Smooth muscle cell (in vitro differentiated cells): Measurements from ENCODE around the gene DUSP22. TPM values are rescaled to one million over a fixed set of nuclear protein-coding genes. Genes with fewer than 3 reads are reported as not detected.

Experiments
- DNase-seq: peaks from one replicate; lab custom pipeline; 2025; ENCODE audit not compliant: unreplicated experiment; lab: John Stamatoyannopoulos, UW
- H2AFZ ChIP-seq: fragments of 200-600 bp; sonication (generic); 2 replicates; pipeline ENCODE4 v1.6.0; 2016; ENCODE audit warnings: antibody characterized with exemption, low read depth, mild to moderate bottlenecking
- H3F3A ChIP-seq: fragments of 200-600 bp; sonication (generic); 2 replicates; pipeline ENCODE4 v1.6.0; 2017; ENCODE audit warnings: antibody characterized with exemption, low read depth
- H3K27ac ChIP-seq: fragments of 200-600 bp; sonication (generic); 2 replicates; pipeline ENCODE4 v1.5.1; 2016; ENCODE audit warnings: low read depth, mild to moderate bottlenecking
- H3K27me3 ChIP-seq: fragments of 200-600 bp; sonication (generic); 2 replicates; pipeline ENCODE4 v1.6.1; 2016; ENCODE audit warnings: low read depth, mild to moderate bottlenecking
- H3K36me3 ChIP-seq: fragments of 200-600 bp; sonication (generic); 2 replicates; pipeline ENCODE4 v1.5.1; 2016; ENCODE audit warnings: low read depth
- H3K4me1 ChIP-seq: fragments of 200-600 bp; sonication (generic); 2 replicates; pipeline ENCODE4 v1.5.1; 2016; ENCODE audit warnings: low read depth
- H3K4me2 ChIP-seq: fragments of 200-600 bp; sonication (generic); 2 replicates; pipeline ENCODE4 v1.6.0; 2016; ENCODE audit warnings: mild to moderate bottlenecking
- H3K4me3 ChIP-seq: fragments of 200-600 bp; sonication (generic); 2 replicates; pipeline ENCODE4 v1.5.1; 2016; ENCODE audit warnings: mild to moderate bottlenecking
- H3K79me2 ChIP-seq: fragments of 200-600 bp; sonication (generic); 2 replicates; pipeline ENCODE4 v1.6.0; 2016; ENCODE audit warnings: low read depth, mild to moderate bottlenecking
- H3K9ac ChIP-seq: fragments of 200-600 bp; sonication (generic); 2 replicates; pipeline ENCODE4 v1.6.0; 2016; ENCODE audit warnings: low read depth
- H3K9me3 ChIP-seq: fragments of 200-600 bp; sonication (generic); replicated peaks from 2 replicates; pipeline ENCODE4 v1.5.1; 2016; ENCODE audit warnings: low read depth
- H4K20me1 ChIP-seq: fragments of 200-600 bp; sonication (generic); 2 replicates; pipeline ENCODE4 v1.6.0; 2016; ENCODE audit warnings: low read depth
- CTCF ChIP-seq: fragments of 200-600 bp; sonication (generic); IDR thresholded peaks from 2 replicates; pipeline ENCODE4 v1.5.1; 2017; ENCODE audit warnings: borderline replicate concordance, mild to moderate bottlenecking, antibody characterized with exemption; ENCODE audit not compliant: insufficient read depth, poor library complexity, severe bottlenecking
- WGBS: methylation state at CpG from one replicate; pipeline ENCODE4 v1.1.7; 2016; ENCODE audit warnings: low lambda C conversion rate; 5-methylcytosine and 5-hydroxymethylcytosine counted together
- polyA plus RNA-seq: library from polyadenylated mRNA; unstranded; fragments of >200 nt; fragmentation: Nextera tagmentation; extraction: Ambion mirVana; gene quantifications from 2 replicates; pipeline ENCODE4 v1.2.1, GENCODE V29; 2016
- total RNA-seq: library from RNA; depleted of rRNA; stranded (reverse); fragments of >200 nt; gene quantifications from 2 replicates; pipeline ENCODE4 v1.2.3, GENCODE V29; 2014

DUSP22 gene
- total and polyA plus RNA-seq, 2 experiments from 2014 or later, result 16.3 to 19.1 TPM

GRCh38 chr6:384898-385297 lies 92.6 kb downstream of the DUSP22 start:
- 91% methylated on average over 6 of the region's 6 CpGs for WGBS
- DNase-seq, result no peak
- H3K79me2 ChIP-seq, result no peaks in the 10 kb centered on the region
- H3K36me3 ChIP-seq, result no peaks in the 10 kb centered on the region
- H3K9ac ChIP-seq, result no peak overlapping the region
- no peak overlapping the region for H3K4me3 ChIP-seq
- no peaks in the 10 kb centered on the region for H3K4me1 ChIP-seq
- H3F3A ChIP-seq, result no peaks in the 10 kb centered on the region
- H4K20me1 ChIP-seq, result no peaks in the 10 kb centered on the region
- H3K4me2 ChIP-seq, result no peak overlapping the region
- H2AFZ ChIP-seq, result no peak overlapping the region
- H3K27me3 ChIP-seq, result peaks cover 62% of the 10 kb centered on the region
- no peak overlapping the region for H3K27ac ChIP-seq
- TF ChIP-seq CTCF, result no peak
- no peaks in the 10 kb centered on the region for H3K9me3 ChIP-seq

GRCh38 chr6:385614-386013 lies 93.3 kb downstream of the DUSP22 start:
- no peak overlapping the region for H3K9ac ChIP-seq
- no peaks in the 10 kb centered on the region for H3K9me3 ChIP-seq
- no peaks in the 10 kb centered on the region for H4K20me1 ChIP-seq
- H3K4me1 ChIP-seq, result no peaks in the 10 kb centered on the region
- no peak overlapping the region for H2AFZ ChIP-seq
- whole genome bisulfite sequencing, result 81% methylated on average over 10 of the region's 10 CpGs
- no peak overlapping the region for H3K4me2 ChIP-seq
- no peak overlapping the region for H3K27ac ChIP-seq
- no peaks in the 10 kb centered on the region for H3K79me2 ChIP-seq
- no peaks in the 10 kb centered on the region for H3K36me3 ChIP-seq
- H3K27me3 ChIP-seq, result peaks cover 67% of the 10 kb centered on the region
- no peak for TF ChIP-seq CTCF
- DNase-seq, result no peak
- no peak overlapping the region for H3K4me3 ChIP-seq
- no peaks in the 10 kb centered on the region for H3F3A ChIP-seq

- TF ChIP-seq CTCF, result no peak
- 91% methylated on average over 14 of the region's 18 CpGs for WGBS
Observed at GRCh38 chr6:386688-387266, 94.5 kb downstream of the DUSP22 start.

GRCh38 chr6:387293-387741 lies 95.0 kb downstream of the DUSP22 start:
- no peaks in the 10 kb centered on the region for H3F3A ChIP-seq
- H3K9me3 ChIP-seq, result no peaks in the 10 kb centered on the region
- no peaks in the 10 kb centered on the region for H3K79me2 ChIP-seq
- H3K27ac ChIP-seq, result no peak overlapping the region
- no peaks in the 10 kb centered on the region for H3K36me3 ChIP-seq
- H4K20me1 ChIP-seq, result no peaks in the 10 kb centered on the region
- H3K4me3 ChIP-seq, result no peak overlapping the region
- peaks cover 73% of the 10 kb centered on the region for H3K27me3 ChIP-seq
- 75% methylated on average over 11 of the region's 11 CpGs for WGBS
- no peaks in the 10 kb centered on the region for H3K4me1 ChIP-seq
- DNase-seq, result no peak
- no peak for TF ChIP-seq CTCF
- no peak overlapping the region for H3K4me2 ChIP-seq
- no peak overlapping the region for H2AFZ ChIP-seq
- H3K9ac ChIP-seq, result no peak overlapping the region

More at GRCh38 chr6:386688-387266, 94.5 kb downstream of the DUSP22 start:
- no peaks in the 10 kb centered on the region for H3K79me2 ChIP-seq
- H4K20me1 ChIP-seq, result no peaks in the 10 kb centered on the region
- DNase-seq, result no peak
- no peaks in the 10 kb centered on the region for H3F3A ChIP-seq
- peaks cover 72% of the 10 kb centered on the region for H3K27me3 ChIP-seq
- no peak overlapping the region for H3K27ac ChIP-seq
- H3K9me3 ChIP-seq, result no peaks in the 10 kb centered on the region
- no peaks in the 10 kb centered on the region for H3K4me1 ChIP-seq
- H3K4me2 ChIP-seq, result no peak overlapping the region
- no peaks in the 10 kb centered on the region for H3K36me3 ChIP-seq
- no peak overlapping the region for H3K9ac ChIP-seq
- no peak overlapping the region for H2AFZ ChIP-seq
- no peak overlapping the region for H3K4me3 ChIP-seq
